ENCODE data around the gene SLIT3.
A peak's percentile ranks its signal among the peaks of the same experiment; 100 is the strongest.

Gene SLIT3

DNA sequence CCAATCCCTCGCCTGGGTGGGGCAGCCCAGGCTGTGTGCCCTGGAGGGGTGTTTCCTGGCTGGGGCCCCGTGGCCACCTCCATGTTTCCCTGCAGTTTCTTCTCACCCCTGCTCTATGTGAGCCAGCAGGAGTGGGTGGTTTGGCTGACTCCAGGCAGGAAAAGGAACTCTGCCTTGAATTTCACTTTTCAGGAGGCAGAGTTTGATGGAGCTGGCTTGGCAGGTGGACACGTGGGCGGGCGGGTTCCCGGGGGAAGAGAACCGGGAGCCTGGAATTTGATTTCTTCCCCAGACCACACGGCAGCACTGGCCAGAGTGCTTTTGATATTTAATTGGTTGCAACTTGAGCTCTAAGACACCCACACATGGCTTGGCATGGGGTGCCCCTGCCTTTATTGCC lies 601.9 kb downstream of the SLIT3 start:
- no peak for DNase-seq (ENCODE audit: low read depth)

DNA sequence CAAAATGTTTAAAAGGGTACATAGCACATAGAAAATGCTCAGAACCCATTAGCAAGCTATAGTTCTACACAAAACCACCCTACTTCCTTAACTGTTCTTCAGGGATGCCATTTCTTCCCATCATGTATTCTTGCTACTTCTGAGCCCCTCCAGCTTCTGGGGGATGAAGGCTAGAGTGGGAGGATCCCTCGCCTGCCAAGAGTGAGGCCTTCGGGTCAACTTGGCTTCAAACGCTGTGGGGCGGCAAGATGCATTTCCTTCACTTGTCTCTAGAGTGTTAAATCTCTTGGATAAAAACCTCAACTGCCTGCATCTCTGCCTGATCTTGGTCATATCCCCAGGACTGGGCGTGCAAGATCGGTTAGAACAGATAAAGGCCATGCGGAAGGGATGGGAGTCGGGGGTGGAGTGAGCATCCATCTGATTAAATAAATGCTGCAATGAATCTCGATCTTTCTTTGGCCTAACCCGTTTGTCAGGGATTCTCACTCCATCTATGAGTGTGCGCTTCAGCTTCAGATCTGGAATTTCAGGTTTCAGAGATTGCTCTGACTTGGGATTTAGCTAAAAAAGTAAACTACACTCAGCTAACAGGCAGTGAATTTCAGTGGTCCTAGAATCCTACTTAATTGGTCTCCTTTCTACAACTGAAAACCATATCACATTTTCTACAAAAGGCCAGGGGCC lies 603.8 kb downstream of the SLIT3 start:
- DNase-seq (ENCODE audit: low read depth), result no peak

DNA sequence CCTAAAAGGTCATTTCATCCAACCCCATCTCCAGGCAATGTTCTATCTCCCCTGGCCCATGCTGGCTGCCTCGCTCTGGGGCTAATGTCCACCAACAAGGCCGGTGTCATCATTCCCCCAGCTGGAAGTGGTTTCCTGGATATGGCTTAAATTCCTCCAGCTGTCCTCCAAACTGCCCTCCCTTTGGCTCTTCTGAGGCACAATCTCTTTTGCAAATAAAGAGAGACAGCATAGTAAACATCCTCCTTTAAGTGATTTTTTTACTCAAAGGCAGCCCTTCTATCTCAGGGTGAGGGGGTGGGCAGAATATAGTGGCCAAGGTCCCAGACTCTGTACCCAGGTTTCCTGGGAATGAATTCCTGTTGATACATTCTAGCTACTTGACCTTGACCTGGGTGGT lies 604.3 kb downstream of the SLIT3 start:
- no peak for DNase-seq (ENCODE audit: low read depth)

DNA sequence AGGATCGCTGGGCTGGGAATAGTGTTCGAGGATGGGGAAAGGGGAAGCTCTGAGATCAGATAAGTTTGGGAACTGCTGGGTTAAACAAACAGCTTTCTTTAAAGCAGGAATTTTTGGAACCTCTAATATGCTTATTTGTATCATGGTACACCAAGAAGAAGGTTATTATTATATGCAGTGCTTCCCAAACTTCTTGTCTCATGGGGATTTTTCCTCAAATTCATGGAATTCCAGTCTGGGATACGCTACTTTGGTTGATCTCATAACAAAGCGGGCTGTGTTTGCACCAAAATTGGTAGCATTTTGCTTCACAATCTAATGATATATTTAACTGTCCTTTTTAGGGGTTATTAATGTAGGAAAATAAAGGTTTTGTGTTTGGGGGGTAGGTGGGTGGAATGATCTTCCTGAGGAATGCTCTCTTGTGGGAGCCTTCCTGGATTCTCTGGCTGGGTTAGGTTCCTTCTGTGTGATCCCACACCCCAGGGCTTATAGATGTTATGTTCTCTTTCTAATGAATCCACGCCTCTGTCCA lies 605.6 kb downstream of the SLIT3 start:
- no peak for DNase-seq (ENCODE audit: low read depth)

DNA sequence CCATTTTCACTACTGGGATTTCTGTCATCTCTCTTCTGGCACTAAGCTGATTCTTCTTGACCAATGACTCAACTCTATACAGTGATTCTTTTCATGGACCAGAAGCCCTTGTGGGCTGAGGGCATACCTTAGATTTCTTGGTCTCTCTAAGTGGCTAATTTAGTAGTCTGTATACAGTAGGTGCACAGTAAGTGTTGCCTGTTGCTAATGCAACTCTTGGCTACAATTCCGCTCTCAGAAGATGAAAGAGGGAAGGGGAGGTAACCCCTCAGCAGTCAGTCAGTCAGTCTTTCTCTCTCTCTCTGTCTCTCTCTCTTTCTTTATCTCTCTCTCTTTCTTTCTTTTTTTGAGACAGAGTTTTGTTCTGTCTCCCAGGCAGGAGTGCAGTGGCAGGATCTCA lies 606.6 kb downstream of the SLIT3 start:
- no peak for DNase-seq (ENCODE audit: low read depth)

DNA sequence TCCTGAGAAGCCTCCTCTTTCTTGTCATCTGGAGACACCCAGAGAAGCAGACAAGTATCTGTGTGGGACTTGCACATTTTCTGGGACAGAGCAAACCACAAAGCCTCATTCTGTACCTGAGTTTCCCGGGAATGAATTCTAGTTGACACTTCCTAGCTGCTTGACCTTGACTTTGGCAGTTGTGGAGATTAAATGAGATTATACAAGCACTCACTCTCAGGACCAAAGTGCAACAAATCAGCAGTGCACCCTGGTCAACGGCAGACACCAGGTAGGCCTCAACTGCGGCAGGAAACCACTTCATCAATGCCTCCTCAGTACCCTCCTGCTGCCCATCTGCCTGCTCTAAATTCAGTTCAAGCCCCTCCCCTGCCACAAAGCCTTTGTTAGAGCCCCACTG lies 607.1 kb downstream of the SLIT3 start:
- no peak for DNase-seq (ENCODE audit: low read depth)

DNA sequence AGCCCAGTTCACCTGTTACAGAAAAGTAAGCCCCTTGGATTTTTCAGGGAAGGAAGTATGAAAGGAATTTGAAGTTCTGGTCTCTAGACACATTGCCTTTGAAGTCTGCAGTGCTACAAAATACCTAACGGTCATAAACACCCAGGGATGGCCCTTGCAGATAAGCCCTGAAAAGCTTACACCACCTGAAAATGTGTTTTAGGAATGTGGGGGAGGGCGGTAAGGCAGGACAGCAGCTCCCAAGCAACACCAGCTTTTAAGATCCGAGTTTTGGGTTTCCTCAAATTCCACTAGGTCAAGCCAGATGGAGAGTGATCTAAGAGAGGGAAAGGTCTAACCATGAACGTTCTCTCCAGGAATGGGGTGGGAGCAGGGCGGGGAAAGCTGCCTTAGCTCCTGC lies 607.6 kb downstream of the SLIT3 start:
- no peak for DNase-seq (ENCODE audit: low read depth)

DNA sequence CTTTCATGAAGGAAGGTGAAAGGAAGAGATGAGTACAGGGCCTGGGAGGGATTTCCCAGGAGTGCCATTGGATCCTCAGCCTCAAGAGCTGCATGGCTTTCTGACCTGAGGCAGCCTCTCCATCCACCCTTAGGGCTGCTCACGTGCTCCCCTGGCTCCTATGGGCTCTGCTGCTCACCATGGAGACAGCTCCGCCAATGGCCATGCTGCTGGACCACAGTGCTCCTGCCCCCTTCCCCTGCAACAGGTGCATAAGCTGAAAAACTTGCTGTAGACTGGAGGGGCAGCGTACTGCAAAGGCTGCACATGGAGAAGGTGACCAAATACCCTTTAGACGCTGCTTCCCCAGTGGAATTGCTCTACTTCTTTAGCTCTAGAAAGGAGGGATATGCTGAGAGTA lies 609.0 kb downstream of the SLIT3 start:
- DNase-seq (ENCODE audit: low read depth), result no peak

DNA sequence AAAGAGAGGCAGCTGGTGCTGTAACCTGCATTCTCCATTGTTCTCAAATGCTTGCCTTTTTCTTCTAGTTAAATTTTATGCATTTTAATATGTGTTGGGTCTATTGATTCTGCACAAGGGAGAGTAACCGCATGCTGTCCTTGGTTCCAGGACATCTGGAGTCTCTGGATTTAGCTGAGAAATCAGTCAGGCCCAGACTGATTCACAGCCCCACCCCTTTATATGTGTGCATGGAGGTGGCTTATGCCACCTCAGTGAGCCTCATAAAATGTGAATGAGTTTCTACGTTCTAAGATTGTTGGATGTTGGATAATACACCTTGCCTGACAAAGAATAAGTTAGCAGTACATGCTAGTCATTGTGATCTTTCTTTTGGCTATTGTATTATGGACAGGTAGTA lies 611.7 kb downstream of the SLIT3 start:
- DNase-seq (ENCODE audit: low read depth), result no peak

DNA sequence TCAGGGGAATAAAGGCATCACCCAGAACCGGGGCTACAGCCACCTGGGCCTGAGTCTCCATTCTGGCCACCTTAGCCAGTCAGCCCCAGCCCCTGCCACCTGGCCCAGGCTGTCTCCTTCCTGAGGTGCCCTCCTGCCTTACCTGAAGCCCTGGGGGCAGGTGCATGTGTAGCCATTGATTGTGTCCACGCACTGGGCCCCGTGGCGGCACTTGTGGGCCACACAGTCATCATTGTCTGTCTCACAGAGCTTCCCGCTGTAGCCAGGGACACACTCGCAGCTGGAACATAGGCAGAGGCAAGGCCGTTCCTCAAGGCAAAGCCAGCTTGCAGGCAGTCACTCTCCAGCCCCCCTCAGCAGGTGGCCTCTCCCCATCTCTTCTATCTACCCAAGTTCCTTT lies 614.1 kb downstream of the SLIT3 start:
- DNase-seq (ENCODE audit: low read depth), result no peak

DNA sequence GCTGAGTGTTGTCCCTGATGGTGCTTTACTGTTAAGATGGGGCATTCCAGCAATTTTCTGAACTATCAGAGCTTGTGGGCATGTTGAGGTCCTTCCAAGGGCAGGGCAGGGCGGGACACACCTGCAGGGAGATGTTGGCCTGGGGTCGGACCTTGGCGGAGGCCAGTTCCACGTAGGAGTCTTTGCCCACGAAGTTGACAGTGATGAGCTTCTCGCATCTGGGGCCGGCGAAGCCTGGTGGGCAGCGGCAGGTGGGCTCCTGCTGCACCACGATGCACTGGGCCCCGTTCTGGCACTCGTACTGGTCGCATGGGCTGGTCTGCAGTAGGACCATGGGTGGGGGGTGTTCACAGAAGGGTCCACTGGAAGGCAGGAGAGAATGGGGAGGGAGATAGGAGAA lies 615.4 kb downstream of the SLIT3 start:
- DNase-seq (ENCODE audit: low read depth), result no peak

DNA sequence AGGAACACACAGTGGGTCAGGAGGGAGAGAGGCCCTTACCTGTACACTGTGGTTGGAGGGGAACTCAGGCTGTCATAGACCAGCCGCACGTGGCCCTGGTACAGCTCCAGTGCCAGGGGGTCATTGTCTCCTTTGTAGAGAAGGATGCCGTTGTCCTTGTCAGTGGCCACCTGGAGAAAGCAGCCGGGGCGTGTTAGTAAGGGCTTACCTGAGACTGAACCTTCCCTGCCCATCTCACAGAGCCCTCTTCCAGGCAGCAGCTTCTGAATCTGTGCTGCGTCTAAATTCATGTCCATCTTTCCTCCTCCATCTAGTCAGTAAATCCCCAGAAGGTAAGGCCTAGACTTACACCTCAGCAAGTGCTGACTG lies 617.0 kb downstream of the SLIT3 start:
- no peak for DNase-seq (ENCODE audit: low read depth)

DNA sequence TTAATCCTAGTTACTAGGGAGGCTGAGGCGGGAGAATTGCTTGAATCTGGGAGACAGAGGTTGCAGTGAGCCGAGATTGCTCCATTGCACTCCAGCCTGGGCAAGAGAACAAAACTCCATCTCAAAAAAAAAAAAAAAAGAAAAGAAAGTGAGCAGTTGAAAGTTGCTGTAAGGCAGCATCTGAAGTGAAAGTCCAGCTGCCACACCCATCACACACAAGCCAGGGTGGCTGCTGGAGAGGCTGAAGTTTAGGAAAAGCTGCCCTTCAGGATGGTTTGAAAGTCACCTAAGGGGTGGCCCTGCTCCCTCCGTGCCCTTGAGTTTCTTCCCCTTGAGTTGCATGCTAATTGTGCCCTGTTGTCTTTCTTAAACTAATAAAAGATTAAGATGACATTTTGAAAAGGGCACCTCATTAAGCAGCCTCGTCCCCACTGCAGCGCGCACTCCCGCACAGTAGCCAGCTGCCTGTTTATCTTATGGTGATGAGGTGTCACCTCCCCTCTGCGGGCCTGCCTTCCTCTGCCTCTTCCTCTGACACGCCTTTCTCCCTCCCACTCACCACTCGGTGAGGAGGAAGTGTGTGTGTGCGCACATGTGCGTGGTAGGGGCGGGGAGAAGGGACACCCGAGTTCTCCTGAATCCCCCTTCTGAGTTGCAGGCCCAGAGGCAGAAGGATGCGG lies 617.6 kb downstream of the SLIT3 start:
- DNase-seq (ENCODE audit: low read depth), result peak; percentile 0

DNA sequence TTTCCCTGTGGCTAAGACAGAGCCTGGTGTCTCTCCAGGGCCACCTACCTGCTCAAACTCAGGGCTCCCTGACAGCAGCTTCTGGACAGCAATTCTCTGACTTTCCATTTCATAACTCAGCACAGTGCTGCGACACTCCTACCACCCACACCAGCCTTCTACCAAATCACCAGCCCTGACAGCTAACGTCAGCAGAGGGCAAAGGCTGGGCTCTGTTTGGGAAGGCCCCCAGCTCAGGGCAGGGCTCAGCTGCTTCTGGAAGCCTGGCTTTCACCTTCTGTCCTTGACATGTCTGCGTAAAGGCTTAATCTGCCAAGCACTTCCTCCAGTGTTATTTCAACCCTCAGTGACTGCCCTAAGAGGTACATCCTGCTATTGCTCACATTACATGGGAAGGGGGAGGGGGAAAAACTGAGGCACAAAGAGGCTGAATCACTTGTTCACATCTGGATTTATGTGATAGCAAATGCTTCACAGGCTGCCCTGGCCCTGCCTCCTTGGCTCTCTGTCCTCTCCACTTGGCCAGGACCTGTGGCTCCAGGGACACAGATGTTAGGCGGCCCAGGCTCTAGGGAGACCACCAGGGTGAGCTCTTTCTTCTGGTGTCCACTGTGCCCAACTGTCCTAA lies 619.3 kb downstream of the SLIT3 start:
- no peak for DNase-seq (ENCODE audit: low read depth)

DNA sequence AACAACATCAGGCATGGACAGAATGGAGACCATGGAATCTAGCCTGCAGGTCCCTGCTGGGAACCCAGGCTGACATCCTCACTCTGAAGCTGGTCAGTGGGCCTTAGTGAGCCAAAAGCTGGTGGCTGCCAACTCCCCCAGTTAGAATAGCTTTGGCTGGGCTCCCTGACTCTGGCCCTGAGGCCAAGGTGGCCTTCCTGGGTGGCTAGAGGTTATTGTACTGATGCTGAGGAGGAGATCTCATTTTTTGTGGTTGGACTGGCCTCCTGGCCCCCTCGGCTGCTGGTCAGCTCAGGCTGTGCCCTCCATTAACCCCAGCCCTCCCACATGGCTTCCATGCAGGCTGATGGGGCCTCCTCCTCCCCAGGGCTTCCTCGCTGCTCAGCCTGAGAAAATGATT lies 620.5 kb downstream of the SLIT3 start:
- no peak for DNase-seq (ENCODE audit: low read depth)

DNA sequence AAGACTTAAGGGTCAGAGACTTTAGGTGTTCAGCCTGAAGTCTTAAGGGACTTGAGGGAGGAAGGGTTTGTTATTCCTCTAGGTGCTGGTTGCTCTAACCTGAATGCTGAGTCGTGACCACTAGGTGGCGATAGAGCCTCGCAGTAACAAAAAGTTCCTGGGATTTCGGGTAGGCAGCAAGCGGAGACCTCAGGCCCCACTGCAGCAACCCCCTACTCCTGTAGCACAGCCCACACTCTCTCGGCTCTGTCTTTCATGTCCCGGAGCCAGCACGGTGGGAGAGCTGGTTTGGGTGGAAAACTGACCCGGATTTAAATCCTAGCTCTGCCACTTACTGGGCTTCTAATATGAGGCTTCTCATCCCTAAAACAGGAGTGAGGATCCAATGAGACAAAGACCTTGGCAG lies 621.4 kb downstream of the SLIT3 start:
- peak; percentile 38 for DNase-seq (ENCODE audit: low read depth)

DNA sequence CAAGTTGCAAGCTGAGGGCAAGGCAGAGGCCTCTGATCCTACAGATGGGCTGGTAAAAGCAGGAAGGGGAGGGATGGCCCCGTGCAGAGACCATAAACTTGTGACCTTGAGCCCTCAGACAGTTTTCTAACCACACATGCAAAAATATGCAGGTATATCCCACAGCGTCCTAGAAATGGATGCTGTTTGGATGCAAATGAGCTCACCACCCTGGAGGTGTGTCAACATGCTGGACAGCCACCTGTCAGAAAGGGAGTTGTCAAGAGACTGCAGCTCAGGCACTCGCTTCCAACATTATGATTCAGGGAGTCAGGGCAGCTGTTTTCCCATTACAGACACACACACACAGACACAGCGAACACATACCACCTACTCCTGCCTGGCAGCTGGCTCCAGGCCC lies 624.4 kb downstream of the SLIT3 start:
- no peak for DNase-seq (ENCODE audit: low read depth)

DNA sequence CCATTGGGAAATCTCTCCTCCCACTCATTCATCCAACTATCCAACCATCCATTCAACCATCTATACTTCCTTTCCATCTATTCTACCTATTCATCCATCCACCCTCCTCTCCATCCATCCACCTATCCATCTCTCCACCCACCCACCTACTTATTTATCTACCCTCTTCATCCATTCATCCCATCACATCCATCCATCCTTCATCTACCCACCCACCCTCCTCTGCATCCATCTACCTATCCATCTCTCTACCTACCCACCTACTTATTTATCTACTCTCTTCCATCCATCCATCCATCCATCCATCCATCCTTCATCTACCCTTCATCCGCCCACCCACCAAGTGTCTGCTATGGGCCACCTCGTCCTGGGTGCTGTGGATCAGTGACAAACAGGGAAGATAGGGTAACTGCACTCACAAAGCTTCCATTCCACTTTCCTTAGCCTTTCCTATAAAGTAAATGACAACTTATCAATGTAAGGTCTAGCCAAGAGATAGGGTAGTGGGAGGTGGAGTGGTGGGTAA lies 625.0 kb downstream of the SLIT3 start:
- DNase-seq (ENCODE audit: low read depth), result no peak

DNA sequence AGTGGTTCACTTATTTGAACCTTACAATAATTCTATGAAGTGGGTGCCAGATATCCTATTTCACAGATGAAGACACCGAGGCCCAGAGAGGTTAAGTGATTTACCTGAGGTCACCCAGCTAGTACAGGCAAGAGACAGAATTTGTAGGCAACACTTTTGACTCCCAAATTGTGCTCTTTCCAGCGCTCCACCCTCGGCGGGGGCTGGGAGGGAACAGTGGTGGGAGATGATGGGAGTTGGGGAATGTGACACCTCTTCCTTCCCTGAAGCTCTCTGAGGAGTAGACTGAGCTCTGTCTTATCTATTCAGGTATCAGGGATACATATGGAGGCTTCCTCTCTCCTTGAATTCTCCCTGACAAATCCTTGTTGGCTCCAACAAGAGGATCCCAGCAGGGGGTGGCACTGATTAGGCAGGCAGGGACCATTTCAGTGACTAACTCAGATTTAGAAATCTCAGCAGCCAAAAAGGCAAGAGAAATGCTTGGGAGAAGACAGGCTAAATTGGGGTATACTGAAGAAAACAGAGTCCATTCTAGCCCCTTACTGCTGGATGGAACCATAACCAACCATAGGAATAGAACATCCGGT lies 626.0 kb downstream of the SLIT3 start:
- no peak for DNase-seq (ENCODE audit: low read depth)

DNA sequence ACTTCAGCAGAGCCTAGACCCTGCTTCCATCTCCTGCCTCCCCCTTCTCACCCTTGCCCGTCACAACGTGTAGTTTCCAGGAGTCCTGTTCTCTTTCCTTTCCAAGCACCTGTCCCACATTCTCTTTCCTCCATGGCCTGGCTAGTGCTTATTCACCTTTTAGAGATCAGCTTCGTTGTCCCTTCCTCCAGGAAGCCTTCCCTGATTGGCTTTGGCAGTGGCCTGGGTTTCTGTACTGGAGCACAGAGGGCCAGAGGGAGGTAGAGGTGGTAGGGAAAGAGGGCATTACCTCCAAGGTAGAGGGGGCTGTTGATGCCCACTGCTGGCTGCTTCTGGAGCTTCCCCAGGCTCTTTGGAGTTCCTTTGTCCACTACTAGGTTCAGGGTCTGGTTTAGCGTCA lies 628.1 kb downstream of the SLIT3 start:
- DNase-seq (ENCODE audit: low read depth), result no peak

DNA sequence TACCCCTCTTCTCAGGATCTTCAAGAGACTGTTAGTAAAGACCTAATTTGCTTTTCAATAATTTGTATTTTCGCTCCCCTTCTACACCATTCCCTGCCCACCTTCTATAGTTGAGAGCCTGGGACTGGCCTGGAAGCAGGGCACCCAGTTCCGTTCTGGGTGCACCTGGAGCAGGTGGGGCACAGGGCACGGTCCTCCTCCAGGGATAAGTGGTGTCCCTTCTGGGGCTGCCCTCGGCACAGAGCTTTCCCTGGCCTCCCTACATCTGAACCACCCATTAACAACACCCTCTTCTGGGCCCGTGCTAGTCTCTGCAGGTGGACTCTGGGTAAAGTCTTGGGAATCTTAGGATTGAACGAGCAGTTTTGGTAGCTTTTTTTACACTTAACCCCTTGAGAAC lies 628.9 kb downstream of the SLIT3 start:
- no peak for DNase-seq (ENCODE audit: low read depth)

DNA sequence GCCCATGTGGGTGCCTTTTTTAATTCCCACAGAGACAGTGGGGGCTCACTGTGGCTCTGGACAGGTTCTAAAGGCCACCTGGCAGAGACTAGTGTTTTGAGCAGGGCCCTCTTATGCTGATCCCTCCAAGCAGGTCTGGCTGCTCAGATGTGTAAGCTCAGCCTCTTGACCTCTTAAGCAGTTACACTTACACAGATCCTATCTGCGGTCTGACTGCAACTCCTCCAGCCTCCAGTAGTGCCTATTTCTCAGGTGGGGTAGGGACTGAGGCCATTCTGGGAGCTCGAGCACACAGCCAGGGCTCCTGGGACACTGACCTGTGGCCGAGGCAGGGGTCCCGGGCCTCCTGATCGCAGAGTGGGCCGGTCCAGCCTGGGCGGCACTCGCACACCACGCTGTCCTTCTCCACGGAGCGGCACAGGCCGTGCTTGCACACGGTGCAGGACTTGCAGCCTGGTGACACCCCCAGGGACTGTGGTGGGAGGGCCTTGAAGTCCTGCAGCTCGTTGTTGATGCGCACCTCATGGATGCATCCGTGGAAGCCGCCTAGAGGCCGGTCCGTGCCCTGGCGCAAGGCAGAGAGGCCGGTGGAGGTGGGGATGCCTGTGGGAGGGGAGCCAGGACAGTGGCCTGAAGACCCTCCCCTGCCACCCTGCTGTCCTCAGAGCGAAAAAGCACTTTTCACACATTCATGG lies 629.9 kb downstream of the SLIT3 start:
- no peak for DNase-seq (ENCODE audit: low read depth)
